ENCODE data around the gene TBATA. TPM values are rescaled to one million over a fixed set of nuclear protein-coding genes. Genes with fewer than 3 reads are reported as not detected.
A peak's percentile ranks its signal among the peaks of the same experiment; 100 is the strongest.

Gene TBATA
- total RNA-seq, result not detected

- no peak for DNase-seq
- peaks cover 8% of the 10 kb centered on the region for H3K27me3 Mint-ChIP-seq
- H3K36me3 Mint-ChIP-seq, result no peaks in the 10 kb centered on the region
- H3K27ac Mint-ChIP-seq, result no peak within 1 kb of the TSS
- no peaks in the 10 kb centered on the region for H3K9me3 Mint-ChIP-seq
- peaks cover 18% of the 10 kb centered on the region for H3K4me1 Mint-ChIP-seq
- no peak within 1 kb of the TSS for H3K4me3 Mint-ChIP-seq
Measured at GRCh38 chr10:70785190-70785589, at the start of gene TBATA. Gene TBATA (minus strand): TSS chr10:70785377. CDS start chr10:70783379, 1,998 bp downstream.

- H3K27me3 Mint-ChIP-seq, result no peaks in the 10 kb centered on the region
- H3K4me1 Mint-ChIP-seq, result peaks cover 36% of the 10 kb centered on the region
- no peak for DNase-seq
- H3K9me3 Mint-ChIP-seq, result peaks cover 2% of the 10 kb centered on the region
- peaks cover 33% of the 10 kb centered on the region for H3K36me3 Mint-ChIP-seq
- no peak overlapping the region for H3K4me3 Mint-ChIP-seq
- no peak overlapping the region for H3K27ac Mint-ChIP-seq
Measured at GRCh38 chr10:70834441-70835151, 49.4 kb upstream of the TBATA start.

GRCh38 chr10:70834021-70834420 is 48.8 kb upstream of the TBATA start:
- H3K4me1 Mint-ChIP-seq, result peaks cover 36% of the 10 kb centered on the region

DNA sequence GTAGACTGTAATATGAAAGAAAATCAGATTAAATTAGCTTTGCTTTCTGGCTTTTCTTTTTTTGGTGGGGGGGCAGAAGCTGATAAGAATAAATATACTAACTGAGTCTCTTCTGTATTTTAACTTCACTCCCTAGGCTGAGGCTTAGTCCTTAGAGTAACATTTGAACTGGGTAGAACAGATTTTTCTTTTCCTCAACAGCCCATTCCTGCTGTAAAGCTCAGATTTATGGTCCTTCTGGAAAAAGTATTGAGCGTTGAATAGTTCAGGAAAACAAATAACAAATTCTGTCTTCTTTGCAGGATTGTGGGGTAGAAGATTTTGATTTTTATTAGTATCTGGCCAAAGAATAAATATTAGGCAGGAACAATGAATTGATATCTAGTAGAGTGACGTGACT is 48.4 kb upstream of the TBATA start:
- H3K27ac Mint-ChIP-seq, result peak overlapping the region; percentile 8
- DNase-seq, result no peak
- no peaks in the 10 kb centered on the region for H3K27me3 Mint-ChIP-seq
- peaks cover 2% of the 10 kb centered on the region for H3K9me3 Mint-ChIP-seq
- H3K36me3 Mint-ChIP-seq, result peaks cover 33% of the 10 kb centered on the region
- H3K4me1 Mint-ChIP-seq, result peaks cover 36% of the 10 kb centered on the region
- no peak overlapping the region for H3K4me3 Mint-ChIP-seq

More at GRCh38 chr10:70834021-70834420, 48.8 kb upstream of the TBATA start:
- H3K27ac Mint-ChIP-seq, result peak overlapping the region; percentile 9
- peaks cover 2% of the 10 kb centered on the region for H3K9me3 Mint-ChIP-seq
- H3K36me3 Mint-ChIP-seq, result peaks cover 33% of the 10 kb centered on the region
- H3K27me3 Mint-ChIP-seq, result no peaks in the 10 kb centered on the region
- no peak for DNase-seq
- H3K4me3 Mint-ChIP-seq, result no peak overlapping the region

GRCh38 chr10:70832852-70833528 is 47.8 kb upstream of the TBATA start:
- peaks cover 31% of the 10 kb centered on the region for H3K4me1 Mint-ChIP-seq
- H3K4me3 Mint-ChIP-seq, result no peak overlapping the region
- no peak for DNase-seq
- H3K27ac Mint-ChIP-seq, result peak overlapping the region; percentile 19
- peaks cover 2% of the 10 kb centered on the region for H3K9me3 Mint-ChIP-seq
- H3K36me3 Mint-ChIP-seq, result peaks cover 29% of the 10 kb centered on the region
- no peaks in the 10 kb centered on the region for H3K27me3 Mint-ChIP-seq

DNA sequence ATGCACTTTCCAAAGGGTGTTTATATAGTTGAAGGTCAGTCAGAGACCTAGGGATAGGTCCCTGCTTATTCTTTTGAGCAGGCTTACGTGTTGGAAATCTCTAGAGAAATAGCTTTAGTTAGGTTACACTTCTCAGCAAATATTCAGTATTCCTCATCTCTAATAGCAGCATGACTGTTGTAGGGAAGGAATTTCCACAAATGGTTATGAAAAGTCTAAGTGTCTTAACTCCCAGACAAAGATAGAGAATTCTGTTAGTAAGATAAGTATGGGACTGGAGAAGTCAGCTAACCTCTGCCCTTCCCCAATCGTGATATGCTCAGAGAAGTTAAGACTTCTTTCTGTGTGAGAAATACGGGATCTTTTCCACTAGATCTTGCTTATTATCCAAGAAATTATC is 47.0 kb upstream of the TBATA start:
- H3K36me3 Mint-ChIP-seq, result peaks cover 22% of the 10 kb centered on the region
- no peak overlapping the region for H3K27ac Mint-ChIP-seq
- H3K4me1 Mint-ChIP-seq, result peaks cover 36% of the 10 kb centered on the region
- peaks cover under 1% of the 10 kb centered on the region for H3K9me3 Mint-ChIP-seq
- no peaks in the 10 kb centered on the region for H3K27me3 Mint-ChIP-seq
- no peak for DNase-seq
- no peak overlapping the region for H3K4me3 Mint-ChIP-seq

GRCh38 chr10:70830164-70830563 is 45.0 kb upstream of the TBATA start:
- H3K4me1 Mint-ChIP-seq, result peaks cover 36% of the 10 kb centered on the region

GRCh38 chr10:70829543-70829942 is 44.4 kb upstream of the TBATA start:
- Mint-ChIP-seq H3K4me1 (peaks cover 35% of the 10 kb centered on the region), H3K27me3 (no peaks in the 10 kb centered on the region), H3K27ac (no peak overlapping the region), H3K36me3 (peaks cover 15% of the 10 kb centered on the region), H3K9me3 (no peaks in the 10 kb centered on the region), H3K4me3 (no peak overlapping the region)
- no peak for DNase-seq

More at GRCh38 chr10:70830164-70830563, 45.0 kb upstream of the TBATA start:
- Mint-ChIP-seq H3K27me3 (no peaks in the 10 kb centered on the region), H3K36me3 (peaks cover 14% of the 10 kb centered on the region), H3K9me3 (no peaks in the 10 kb centered on the region), H3K27ac (no peak overlapping the region), H3K4me3 (no peak overlapping the region)
- no peak for DNase-seq

GRCh38 chr10:70828923-70829322 is 43.7 kb upstream of the TBATA start:
- no peaks in the 10 kb centered on the region for H3K9me3 Mint-ChIP-seq
- no peak for DNase-seq
- no peaks in the 10 kb centered on the region for H3K27me3 Mint-ChIP-seq
- no peak overlapping the region for H3K27ac Mint-ChIP-seq
- peaks cover 29% of the 10 kb centered on the region for H3K4me1 Mint-ChIP-seq
- peaks cover 12% of the 10 kb centered on the region for H3K36me3 Mint-ChIP-seq
- H3K4me3 Mint-ChIP-seq, result no peak overlapping the region

DNA sequence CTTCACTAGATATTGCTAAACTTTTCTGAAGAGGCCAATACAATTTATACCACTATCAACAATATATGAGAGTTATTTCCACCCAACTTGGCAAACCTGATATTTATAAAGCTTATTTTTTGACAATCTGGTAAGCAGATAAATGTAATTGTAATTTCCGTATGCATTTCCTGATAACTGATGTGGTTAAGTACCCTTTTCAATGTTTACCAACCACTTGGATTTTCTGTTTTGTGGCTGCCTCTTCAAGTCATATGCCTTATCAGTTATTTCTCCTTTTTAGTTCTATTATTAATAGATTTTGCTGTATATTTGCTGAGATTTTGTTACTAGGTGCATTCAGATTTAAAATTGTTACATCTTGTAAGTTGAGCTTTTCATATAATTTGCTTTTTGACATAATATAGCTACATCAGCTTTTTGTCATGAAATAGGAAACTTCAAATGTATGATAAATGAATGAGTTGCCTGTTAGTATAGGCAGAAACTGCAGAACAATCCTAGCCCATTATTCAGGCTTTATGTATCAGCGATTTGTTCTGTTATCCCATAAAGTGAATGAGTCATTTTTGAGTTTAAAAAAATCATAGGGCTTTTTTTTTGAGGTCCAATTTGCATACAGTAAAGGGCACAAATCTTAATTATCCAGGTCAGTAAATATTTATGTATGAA is 42.0 kb upstream of the TBATA start:
- H3K4me3 Mint-ChIP-seq, result no peak overlapping the region
- no peaks in the 10 kb centered on the region for H3K27me3 Mint-ChIP-seq
- H3K4me1 Mint-ChIP-seq, result peaks cover 15% of the 10 kb centered on the region
- peaks cover 9% of the 10 kb centered on the region for H3K36me3 Mint-ChIP-seq
- no peak for DNase-seq
- H3K27ac Mint-ChIP-seq, result no peak overlapping the region
- no peaks in the 10 kb centered on the region for H3K9me3 Mint-ChIP-seq

GRCh38 chr10:70822076-70822820 is 37.1 kb upstream of the TBATA start:
- Mint-ChIP-seq H3K4me3 (no peak overlapping the region), H3K9me3 (no peaks in the 10 kb centered on the region), H3K36me3 (peaks cover 16% of the 10 kb centered on the region), H3K27ac (no peak overlapping the region), H3K4me1 (peaks cover 30% of the 10 kb centered on the region), H3K27me3 (no peaks in the 10 kb centered on the region)
- DNase-seq, result no peak

DNA sequence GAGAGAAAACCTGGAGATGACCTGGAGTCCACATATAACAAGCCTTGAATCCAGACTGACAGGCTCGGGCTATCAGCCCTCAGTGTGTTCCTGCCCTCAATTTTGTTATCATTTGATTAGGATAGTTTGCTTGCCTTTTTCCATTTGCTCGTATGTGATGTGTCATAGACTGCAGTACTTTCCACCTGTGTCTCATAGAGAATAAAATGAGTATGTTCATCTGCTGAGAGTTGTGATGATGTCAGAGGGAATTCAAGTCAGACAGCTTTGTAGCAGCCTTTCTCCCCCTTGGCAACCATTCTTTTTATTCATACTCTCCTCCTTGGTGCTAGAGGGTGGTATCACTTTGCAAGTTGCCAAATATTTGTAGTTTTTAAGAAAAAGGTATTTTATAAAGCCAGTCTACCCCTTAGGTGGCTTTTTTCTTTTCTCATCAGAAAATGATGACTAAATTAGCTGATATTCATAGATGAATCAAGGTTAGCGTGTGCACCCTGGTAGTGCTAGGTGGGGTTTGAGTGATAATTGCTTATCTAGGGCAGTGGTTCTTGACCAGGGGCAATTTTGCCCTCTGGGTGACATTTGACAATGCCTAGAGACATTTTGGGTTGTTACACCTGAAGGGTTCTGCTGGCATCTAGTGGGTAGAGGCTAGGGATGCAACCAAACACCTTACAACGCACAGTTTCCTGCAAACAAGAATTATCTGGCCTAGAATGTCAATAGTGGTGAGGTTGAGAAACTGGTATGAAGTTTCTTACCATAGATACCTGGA is 36.0 kb upstream of the TBATA start:
- peaks cover 32% of the 10 kb centered on the region for H3K4me1 Mint-ChIP-seq
- peaks cover 16% of the 10 kb centered on the region for H3K36me3 Mint-ChIP-seq
- no peaks in the 10 kb centered on the region for H3K27me3 Mint-ChIP-seq
- H3K4me3 Mint-ChIP-seq, result no peak overlapping the region
- H3K9me3 Mint-ChIP-seq, result no peaks in the 10 kb centered on the region
- no peak overlapping the region for H3K27ac Mint-ChIP-seq
- no peak for DNase-seq

DNA sequence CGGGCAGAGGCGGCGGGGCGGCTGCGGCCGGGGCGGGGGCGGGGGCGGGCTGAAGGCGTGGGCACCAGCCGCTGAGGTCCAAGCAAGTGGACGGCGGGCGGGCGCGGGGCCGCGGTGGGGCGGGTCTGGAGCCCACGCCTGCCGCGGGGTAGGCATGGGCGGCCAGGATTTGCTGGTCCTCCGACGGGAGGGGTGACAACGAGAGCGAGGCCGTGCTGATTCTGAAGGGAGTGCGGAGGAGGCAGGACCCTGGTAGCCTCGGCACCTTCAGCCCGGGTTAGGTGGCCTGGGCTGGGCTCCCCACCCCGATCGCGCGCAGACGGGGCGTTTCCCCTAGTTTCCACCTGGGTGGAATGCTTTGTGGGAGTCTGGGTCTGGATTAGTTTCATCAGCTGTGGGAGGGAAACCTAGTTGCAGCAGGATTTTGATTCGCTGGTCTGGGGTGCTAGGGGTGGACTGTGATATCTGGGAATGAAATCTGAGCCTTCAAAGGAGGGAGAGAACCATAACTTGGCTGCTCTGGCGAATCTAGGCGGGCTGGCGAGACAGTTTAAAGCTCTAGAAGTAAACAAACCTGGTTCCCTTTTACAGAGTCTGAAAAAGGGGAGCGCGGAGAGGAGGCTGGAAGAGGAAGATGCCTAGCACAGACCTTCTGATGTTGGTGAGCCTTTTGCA is 31.2 kb upstream of the TBATA start:
- Mint-ChIP-seq H3K4me1 (peaks cover 27% of the 10 kb centered on the region), H3K9me3 (no peaks in the 10 kb centered on the region)

More for the DNA sequence above, 31.2 kb upstream of the TBATA start:
- Mint-ChIP-seq H3K36me3 (peaks cover 11% of the 10 kb centered on the region), H3K4me3 (peak overlapping the region; percentile 80), H3K27me3 (no peaks in the 10 kb centered on the region), H3K27ac (peak overlapping the region; percentile 35)
- DNase-seq, result peak; percentile 45

Data from activated naive CD8-positive, alpha-beta T cell treated with anti-CD3 and anti-CD28 coated beads for 36 hours (primary cell).